ENCODE measurements around the gene PAX7. TPM values are rescaled to one million over a fixed set of nuclear protein-coding genes. Genes with fewer than 3 reads are reported as not detected.

PAX7 gene
- polyA plus RNA-seq, 2 of the 4 experiments (the other 2 are of a cell fraction) = 0.23 to 0.48 TPM

- ATAC-seq (no peak), DNase-seq (ENCODE audit: low read depth in 1 of 2, low spot score in 1 of 2) (no peak), FAIRE-seq (no peak)
- CTCF ChIA-PET = interaction anchor here (0.9 to 2.0 kb wide), 2 partner anchors 9 to 155 kb away, joined by 4 to 6 read pairs; no protein-coding TSS in a partner anchor
- no peak overlapping the region for H3K4me2 ChIP-seq
- H3K9me3 ChIP-seq = peaks cover 10% of the 10 kb centered on the region; the same call in 2 of the 3 replicates
- TF ChIP-seq TFCP2L1 (CRISPR knock-in tag; IDR thresholded peaks at IDR 0.05) (no peak), HES2 (IDR thresholded peaks at IDR 0.05) (no peak), MAZ (IDR thresholded peaks at IDR 0.05; ENCODE audit: borderline replicate concordance, low read depth, low read length) (no peak), HOXA7 (CRISPR knock-in tag; IDR thresholded peaks at IDR 0.05) (no peak), TP53 (CRISPR knock-in tag; IDR thresholded peaks at IDR 0.05) (no peak), CEBPB (IDR thresholded peaks at IDR 0.05) (no peak), EHMT2 (IDR thresholded peaks at IDR 0.05; ENCODE audit: low read depth) (no peak), JUN (IDR thresholded peaks at IDR 0.05) (no peak), E2F6 (IDR thresholded peaks at IDR 0.05; ENCODE audit: borderline replicate concordance, low read depth) (no peak), ZFP36 (IDR thresholded peaks at IDR 0.05; ENCODE audit: borderline replicate concordance, partially characterized antibody) (no peak), CTCF (IDR thresholded peaks at IDR 0.05) (no peak), RCOR1 (IDR thresholded peaks at IDR 0.05; ENCODE audit: low read depth, low read length) (no peak)
- no peak overlapping the region for H3K27ac ChIP-seq
- H3K4me1 ChIP-seq = no peaks in the 10 kb centered on the region
- H3K4me3 ChIP-seq = no peak overlapping the region
- POLR2A ChIA-PET = no interaction called here
Observed at GRCh38 chr1:18752409-18752808, 121.8 kb downstream of the PAX7 start.

GRCh38 chr1:18760156-18760555 is 129.5 kb downstream of the PAX7 start:
- no peak for FAIRE-seq
- TF ChIP-seq ZSCAN20 (CRISPR knock-in tag; IDR thresholded peaks at IDR 0.05) = no peak
- TF ChIP-seq ESRRA (IDR thresholded peaks at IDR 0.05; ENCODE audit: borderline replicate concordance, low read length) = no peak
- no peak for TF ChIP-seq JUNB (IDR thresholded peaks at IDR 0.05)
- no peak for TF ChIP-seq POLR2AphosphoS2 (conservative IDR thresholded peaks at IDR 0.05; ENCODE audit: low read length)
- no peak for TF ChIP-seq KDM5A (IDR thresholded peaks at IDR 0.05)
- TF ChIP-seq USF2 (IDR thresholded peaks at IDR 0.05) = no peak
- TF ChIP-seq HES2 (IDR thresholded peaks at IDR 0.05) = no peak
- H3K9me3 ChIP-seq = peaks cover 11% of the 10 kb centered on the region; the same call in 2 of the 3 replicates
- no peak overlapping the region for H3K4me3 ChIP-seq
- ChIA-PET POLR2A (no interaction called here), CTCF (interaction anchor here (1.7 kb wide), 1 partner anchor 8 kb away, joined by 4 read pairs; no protein-coding TSS in a partner anchor)
- H3K4me1 ChIP-seq = no peaks in the 10 kb centered on the region
- H3K27ac ChIP-seq = no peak overlapping the region
- 77% methylated on average over 3 of the region's 3 CpGs for WGBS (ENCODE audit: missing lambda C conversion rate)
- ATAC-seq = no peak
- no peak overlapping the region for H3K4me2 ChIP-seq
- no peak for DNase-seq (ENCODE audit: low read depth in 1 of 2, low spot score in 1 of 2)

GRCh38 chr1:18761948-18762840 is 131.5 kb downstream of the PAX7 start:
- FAIRE-seq (no peak), ATAC-seq (no peak), DNase-seq (ENCODE audit: low read depth in 1 of 2, low spot score in 1 of 2) (no peak)
- Histone ChIP-seq H3K9me3 (peaks cover 9% of the 10 kb centered on the region; the same call in 2 of the 3 replicates), H3K4me3 (no peak overlapping the region), H3K27ac (no peak overlapping the region), H3K4me2 (no peak overlapping the region), H3K4me1 (no peaks in the 10 kb centered on the region)
- CTCF ChIA-PET = interaction anchor here (0.6 to 1.7 kb wide), 2 partner anchors 10 to 1266 kb away, joined by 3 to 4 read pairs; no protein-coding TSS in a partner anchor
- POLR2A ChIA-PET = no interaction called here
- 43% methylated on average over 9 of the region's 14 CpGs for WGBS (ENCODE audit: missing lambda C conversion rate)
- TF ChIP-seq ATOH8 (CRISPR knock-in tag; IDR thresholded peaks at IDR 0.05; ENCODE audit: low read depth) = no peak
- no peak for TF ChIP-seq CTCF (IDR thresholded peaks at IDR 0.05)
- no peak for TF ChIP-seq GATA3 (IDR thresholded peaks at IDR 0.05; ENCODE audit: borderline replicate concordance)
- no peak for TF ChIP-seq PHF8 (IDR thresholded peaks at IDR 0.05; ENCODE audit: borderline replicate concordance, low read depth)
- TF ChIP-seq FOXS1 (CRISPR knock-in tag; IDR thresholded peaks at IDR 0.05) = no peak
- TF ChIP-seq POLR2A (IDR thresholded peaks at IDR 0.05; ENCODE audit: low read length) = no peak
- no peak for TF ChIP-seq CHD4 (IDR thresholded peaks at IDR 0.05; ENCODE audit: borderline replicate concordance)
- no peak for TF ChIP-seq JUN (IDR thresholded peaks at IDR 0.05)
- TF ChIP-seq ZSCAN20 (CRISPR knock-in tag; IDR thresholded peaks at IDR 0.05) = no peak
- TF ChIP-seq CHD2 (IDR thresholded peaks at IDR 0.05; ENCODE audit: low read length, partially characterized antibody) = no peak
- TF ChIP-seq HOXB5 (CRISPR knock-in tag; IDR thresholded peaks at IDR 0.05) = no peak
